GM23248 (cell line): ENCODE measurements around the gene STOM. TPM values are rescaled to one million over a fixed set of nuclear protein-coding genes. Genes with fewer than 3 reads are reported as not detected.

Experiments used
- DNase-seq: peaks from one replicate; pipeline ENCODE4 v3.0.0-alpha.2; 2015
- H2AFZ ChIP-seq: fragments of 200-600 bp; sonication (generic); 2 replicates; pipeline ENCODE4 v1.6.1; 2016; ENCODE audit warnings: antibody characterized with exemption
- H3F3A ChIP-seq: fragments of 200-600 bp; sonication (generic); 2 replicates; pipeline ENCODE4 v1.6.1; 2016; ENCODE audit warnings: mild to moderate bottlenecking, antibody characterized with exemption, mixed run types; ENCODE audit not compliant: insufficient read depth
- H3K27ac ChIP-seq: fragments of 200-600 bp; sonication (generic); 2 replicates; pipeline ENCODE4 v1.5.1; 2016; ENCODE audit warnings: mild to moderate bottlenecking
- H3K27me3 ChIP-seq: fragments of 200-600 bp; sonication (generic); replicated peaks from 2 replicates; pipeline ENCODE4 v1.6.1; 2016; ENCODE audit warnings: mild to moderate bottlenecking; ENCODE audit not compliant: insufficient read depth
- H3K36me3 ChIP-seq: fragments of 200-600 bp; sonication (generic); 2 replicates; pipeline ENCODE4 v1.6.1; 2016; ENCODE audit warnings: low read depth, mild to moderate bottlenecking
- H3K4me1 ChIP-seq: fragments of 200-600 bp; sonication (generic); 2 replicates; pipeline ENCODE4 v1.6.1; 2016; ENCODE audit warnings: mild to moderate bottlenecking; ENCODE audit not compliant: insufficient read depth
- H3K4me2 ChIP-seq: fragments of 200-600 bp; sonication (generic); one replicate; pipeline ENCODE4 v1.6.1; 2016; ENCODE audit warnings: mild to moderate bottlenecking; ENCODE audit not compliant: unreplicated experiment
- H3K4me3 ChIP-seq: fragments of 200-600 bp; sonication (generic); 2 replicates; pipeline ENCODE4 v1.5.1; 2016; ENCODE audit warnings: mild to moderate bottlenecking
- H3K79me2 ChIP-seq: fragments of 200-600 bp; sonication (generic); 2 replicates; pipeline ENCODE4 v1.6.1; 2016; ENCODE audit warnings: mild to moderate bottlenecking; ENCODE audit not compliant: insufficient read depth
- H3K9ac ChIP-seq: fragments of 200-600 bp; sonication (generic); 2 replicates; pipeline ENCODE4 v1.6.1; 2016; ENCODE audit warnings: mild to moderate bottlenecking
- H3K9me2 ChIP-seq: fragments of 200-600 bp; sonication (generic); 2 replicates; pipeline ENCODE4 v1.6.1; 2016; ENCODE audit warnings: mixed run types, mild to moderate bottlenecking, moderate library complexity; ENCODE audit not compliant: insufficient read depth
- H3K9me3 ChIP-seq: fragments of 200-600 bp; sonication (generic); one replicate; pipeline ENCODE4 v1.6.1; 2017; ENCODE audit warnings: low read depth
- H4K20me1 ChIP-seq: fragments of 200-600 bp; sonication (generic); 2 replicates; pipeline ENCODE4 v1.6.0; 2016; ENCODE audit not compliant: insufficient read depth
- EZH2 ChIP-seq: fragments of 200-600 bp; sonication (generic); IDR thresholded peaks from 2 replicates; pipeline ENCODE4 v1.6.1; 2018; ENCODE audit warnings: antibody characterized with exemption, mild to moderate bottlenecking; ENCODE audit not compliant: insufficient read depth, poor library complexity, severe bottlenecking
- EZH2phosphoT487 ChIP-seq: fragments of 200-600 bp; sonication (generic); IDR thresholded peaks from 2 replicates; pipeline ENCODE4 v1.6.1; 2018; ENCODE audit warnings: antibody characterized with exemption, moderate library complexity, mild to moderate bottlenecking, low read depth; ENCODE audit not compliant: insufficient read depth
- whole genome bisulfite sequencing, 2 experiments: methylation state at CpG; one replicate each; pipeline ENCODE4 v1.1.6; 2015 to 2017; ENCODE audit warnings: low lambda C conversion rate in 2 of 2, low coverage in 1 of 2; ENCODE audit errors: missing lambda C conversion rate in 2 of 2; 5-methylcytosine and 5-hydroxymethylcytosine counted together
- in situ Hi-C: fragments of 300-500 bp; cut with MboI; formaldehyde crosslinking; loops from 2 replicates; pipeline ENCODE4 v1.15.0; 2020
- polyA plus RNA-seq: library from polyadenylated mRNA; unstranded; fragments of >200 nt; fragmentation: Nextera tagmentation; extraction: Ambion mirVana; gene quantifications from 2 replicates; pipeline ENCODE4 v1.2.1, GENCODE V29; 2016
- total RNA-seq: library from RNA; depleted of rRNA; stranded (reverse); fragments of >200 nt; shearing (Covaris generic); gene quantifications from 2 replicates; pipeline ENCODE4 v1.2.3, GENCODE V29; 2014

The STOM gene
- total and polyA plus RNA-seq, 2 experiments from 2014 or later, result 58.0 to 68.5 TPM

DNA sequence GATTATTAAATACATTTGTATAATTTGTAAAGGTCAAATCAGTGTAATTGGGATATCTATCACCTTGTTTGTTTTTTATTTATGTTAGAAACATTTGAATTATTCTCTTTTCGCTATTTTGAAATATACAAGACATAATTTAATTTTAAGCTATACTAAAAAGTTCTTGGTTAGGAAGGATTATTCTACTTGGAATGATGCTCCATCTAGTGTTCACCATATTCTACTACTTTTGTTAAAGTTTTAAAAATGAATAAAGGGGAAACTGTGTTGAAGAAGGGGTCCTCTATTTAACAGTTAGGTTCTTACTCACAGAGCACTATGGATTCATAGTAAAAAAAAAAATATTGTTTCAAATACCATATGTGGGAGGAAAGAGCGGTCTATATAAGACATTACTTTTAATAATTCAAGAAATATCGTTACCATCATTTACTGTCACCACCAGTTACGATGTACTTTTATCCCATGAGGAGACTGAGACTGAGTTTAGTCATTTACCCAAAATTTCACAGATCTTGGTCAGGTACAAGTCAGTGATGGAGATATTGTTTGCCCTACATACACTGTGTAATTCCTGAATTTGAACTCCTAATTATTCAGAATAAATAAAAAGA is 6.3 kb upstream of the STOM start:
- WGBS, 2 experiments, result 76 to 77% methylated on average over 4 of the region's 4 CpGs
- no peaks in the 10 kb centered on the region for H3K9me3 ChIP-seq

DNA sequence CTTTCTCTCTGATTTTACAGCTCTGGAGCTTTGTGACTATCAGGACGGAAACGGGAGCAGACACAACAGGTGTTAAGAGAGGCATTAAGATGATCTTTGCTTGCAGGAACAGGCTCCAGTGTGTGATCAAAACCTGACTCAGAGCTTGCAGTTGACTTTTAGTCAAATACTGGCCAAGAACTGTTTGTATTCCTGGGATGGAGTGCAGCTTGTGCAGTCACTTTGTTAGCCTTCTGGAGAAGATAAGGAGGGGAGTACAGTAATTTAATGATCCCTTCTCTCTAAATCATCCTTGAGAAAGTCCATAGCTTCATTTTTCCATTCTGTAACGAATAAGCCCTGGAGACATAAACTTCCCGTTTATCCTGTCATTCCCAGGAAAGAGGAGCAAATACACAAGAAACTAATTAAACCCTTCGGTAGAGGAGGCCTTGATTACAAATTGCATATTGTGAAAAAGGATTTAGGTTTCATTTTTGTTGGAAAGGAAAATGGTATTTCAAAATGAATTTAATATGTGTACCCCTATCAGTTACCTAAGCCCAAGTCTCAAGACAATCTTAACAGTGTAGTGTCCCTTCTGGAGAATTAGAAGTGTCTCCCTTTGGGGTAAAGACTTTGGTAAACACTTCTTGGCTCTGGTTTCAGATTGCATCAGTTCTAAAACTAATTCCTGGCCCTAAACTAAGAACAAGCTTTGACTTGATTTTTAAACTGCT is 3.1 kb upstream of the STOM start:
- DNase-seq, result peak; percentile 68
- Histone ChIP-seq H3K27me3 (no peaks in the 10 kb centered on the region), H3K79me2 (peaks cover 13% of the 10 kb centered on the region), H3K9me3 (no peaks in the 10 kb centered on the region), H3F3A (peaks cover 26% of the 10 kb centered on the region), H2AFZ (peak overlapping the region; percentile 44), H3K9ac (peak overlapping the region; percentile 14), H3K36me3 (no peaks in the 10 kb centered on the region), H3K4me2 (peak overlapping the region; percentile 27), H3K27ac (peak overlapping the region; percentile 31; the same call in 1 of the 2 replicates), H3K9me2 (no peaks in the 10 kb centered on the region), H3K4me1 (peaks cover 19% of the 10 kb centered on the region), H4K20me1 (no peaks in the 10 kb centered on the region), H3K4me3 (peak overlapping the region; percentile 17; the same call in 1 of the 2 replicates)
- in situ Hi-C loops, result no loop called here
- WGBS, 2 experiments, result 9% methylated on average over 5 of the region's 5 CpGs
- TF ChIP-seq EZH2 (no peak), EZH2phosphoT487 (no peak)

More for the DNA sequence above, 6.3 kb upstream of the STOM start:
- H2AFZ ChIP-seq, result no peak overlapping the region
- H4K20me1 ChIP-seq, result no peaks in the 10 kb centered on the region
- no peak for TF ChIP-seq EZH2
- no peak for TF ChIP-seq EZH2phosphoT487
- H3K9ac ChIP-seq, result no peak overlapping the region
- H3K9me2 ChIP-seq, result no peaks in the 10 kb centered on the region
- in situ Hi-C loops, result no loop called here
- H3K4me2 ChIP-seq, result no peak overlapping the region
- no peak overlapping the region for H3K4me3 ChIP-seq
- no peaks in the 10 kb centered on the region for H3K27me3 ChIP-seq
- H3K27ac ChIP-seq, result no peak overlapping the region
- peak; percentile 64 for DNase-seq
- H3K4me1 ChIP-seq, result peaks cover 14% of the 10 kb centered on the region
- no peaks in the 10 kb centered on the region for H3K36me3 ChIP-seq
- H3K79me2 ChIP-seq, result no peaks in the 10 kb centered on the region
- H3F3A ChIP-seq, result peaks cover 24% of the 10 kb centered on the region

DNA sequence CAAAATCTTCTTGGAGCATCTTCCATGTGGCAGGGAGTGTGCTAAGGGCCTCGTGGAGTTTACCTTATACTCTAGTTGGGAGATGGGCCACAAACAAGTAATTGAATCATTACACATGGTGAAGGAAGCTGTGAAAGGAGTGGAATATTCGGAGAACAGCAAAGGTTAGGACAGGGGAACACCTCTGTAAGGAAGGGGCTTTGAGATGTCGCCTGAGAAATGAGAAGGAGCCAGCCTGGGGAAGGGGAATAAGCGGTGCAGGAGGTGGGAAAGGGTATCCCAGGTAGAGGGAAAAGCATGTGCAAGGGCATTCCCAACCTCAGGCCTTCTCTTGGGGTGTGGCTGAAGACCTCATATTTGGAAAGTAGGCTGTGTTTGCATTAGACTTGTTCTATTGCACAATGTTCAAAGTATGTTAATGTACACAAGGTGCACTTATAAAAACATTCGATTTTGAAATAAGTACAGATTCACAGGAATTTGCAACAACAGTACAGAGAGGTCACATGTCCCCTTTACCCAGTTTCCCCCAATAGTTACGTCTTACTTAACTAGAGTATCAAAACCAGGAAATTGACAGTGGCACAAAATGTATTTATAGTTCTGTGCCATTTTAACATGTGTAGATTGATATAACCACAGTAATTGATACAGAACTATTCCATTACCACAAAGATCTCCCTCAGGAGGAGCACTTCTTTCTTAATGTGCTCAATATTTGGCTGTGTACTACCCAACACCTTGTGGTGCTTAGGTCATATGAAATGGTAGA is 2.4 kb upstream of the STOM start:
- Histone ChIP-seq H3F3A (peaks cover 34% of the 10 kb centered on the region), H4K20me1 (no peaks in the 10 kb centered on the region), H2AFZ (peak overlapping the region; percentile 44; the same call in 1 of the 2 replicates), H3K79me2 (peaks cover 17% of the 10 kb centered on the region), H3K9ac (0 out of 2 replicates have a peak overlapping the region, but pooled peaks have one; percentile 14), H3K9me3 (no peaks in the 10 kb centered on the region), H3K4me2 (peak overlapping the region; percentile 27), H3K36me3 (no peaks in the 10 kb centered on the region), H3K4me1 (peaks cover 25% of the 10 kb centered on the region), H3K9me2 (no peaks in the 10 kb centered on the region), H3K4me3 (no peak overlapping the region), H3K27me3 (no peaks in the 10 kb centered on the region), H3K27ac (peak overlapping the region; percentile 31; the same call in 1 of the 2 replicates)
- no peak for DNase-seq
- in situ Hi-C loops, result no loop called here
- TF ChIP-seq EZH2phosphoT487, result no peak
- TF ChIP-seq EZH2, result no peak
- WGBS, 2 experiments, result 50 to 52% methylated on average over 6 of the region's 6 CpGs

DNA sequence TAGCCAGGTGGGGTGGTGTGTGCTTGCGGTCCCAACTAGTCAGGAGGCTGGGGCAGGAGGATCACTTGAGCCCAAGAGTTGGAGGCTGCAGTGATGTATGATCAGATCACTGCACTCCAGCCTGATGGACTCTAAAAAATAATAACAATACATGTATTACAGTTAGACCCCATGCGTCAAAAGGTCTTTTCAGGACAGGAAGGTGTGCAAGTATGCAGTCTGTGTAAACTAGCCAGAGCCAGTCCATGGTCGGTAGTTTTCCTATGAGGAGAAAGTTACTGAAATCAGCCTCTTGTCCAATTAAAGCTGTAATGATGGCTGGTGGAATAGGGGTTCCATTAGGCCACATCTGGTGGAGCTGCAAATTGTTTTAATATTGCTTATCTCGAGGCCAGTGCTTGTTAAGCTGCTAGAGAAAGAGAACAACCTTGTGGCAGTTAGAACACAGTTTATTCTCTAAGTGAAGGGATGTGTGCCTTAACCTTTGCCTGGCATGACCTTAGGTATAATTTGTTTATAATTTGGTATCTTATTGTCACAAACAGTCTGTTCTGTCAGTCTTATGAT is 1.5 kb upstream of the STOM start:
- no peak overlapping the region for H3K27ac ChIP-seq
- no peaks in the 10 kb centered on the region for H3K9me3 ChIP-seq
- no peaks in the 10 kb centered on the region for H3K27me3 ChIP-seq
- in situ Hi-C loops, result no loop called here
- no peak overlapping the region for H3K4me2 ChIP-seq
- no peak overlapping the region for H3K9ac ChIP-seq
- H3K79me2 ChIP-seq, result peaks cover 26% of the 10 kb centered on the region
- H2AFZ ChIP-seq, result no peak overlapping the region
- no peak for TF ChIP-seq EZH2phosphoT487
- no peak for TF ChIP-seq EZH2
- no peaks in the 10 kb centered on the region for H4K20me1 ChIP-seq
- H3K4me1 ChIP-seq, result peaks cover 29% of the 10 kb centered on the region
- no peaks in the 10 kb centered on the region for H3K9me2 ChIP-seq
- peaks cover 36% of the 10 kb centered on the region for H3F3A ChIP-seq
- H3K4me3 ChIP-seq, result no peak overlapping the region
- no peaks in the 10 kb centered on the region for H3K36me3 ChIP-seq
- 75 to 77% methylated on average over 4 of the region's 4 CpGs for WGBS, 2 experiments
- DNase-seq, result no peak
